GM18517 (cell line): ENCODE results near the gene SCN5A.
"Not testable (repeated sequence)": the region's sequence is repeated elsewhere in the genome, so short reads cannot be mapped to it uniquely, and the experiment has no call there.

Experiments
- ATAC-seq: cut with Tn5 transposase; IDR thresholded peaks from one replicate; pipeline ENCODE4 v1.9.1; 2021; ENCODE audit warnings: mild to moderate bottlenecking, moderate library complexity; ENCODE audit not compliant: unreplicated experiment

SCN5A gene

DNA sequence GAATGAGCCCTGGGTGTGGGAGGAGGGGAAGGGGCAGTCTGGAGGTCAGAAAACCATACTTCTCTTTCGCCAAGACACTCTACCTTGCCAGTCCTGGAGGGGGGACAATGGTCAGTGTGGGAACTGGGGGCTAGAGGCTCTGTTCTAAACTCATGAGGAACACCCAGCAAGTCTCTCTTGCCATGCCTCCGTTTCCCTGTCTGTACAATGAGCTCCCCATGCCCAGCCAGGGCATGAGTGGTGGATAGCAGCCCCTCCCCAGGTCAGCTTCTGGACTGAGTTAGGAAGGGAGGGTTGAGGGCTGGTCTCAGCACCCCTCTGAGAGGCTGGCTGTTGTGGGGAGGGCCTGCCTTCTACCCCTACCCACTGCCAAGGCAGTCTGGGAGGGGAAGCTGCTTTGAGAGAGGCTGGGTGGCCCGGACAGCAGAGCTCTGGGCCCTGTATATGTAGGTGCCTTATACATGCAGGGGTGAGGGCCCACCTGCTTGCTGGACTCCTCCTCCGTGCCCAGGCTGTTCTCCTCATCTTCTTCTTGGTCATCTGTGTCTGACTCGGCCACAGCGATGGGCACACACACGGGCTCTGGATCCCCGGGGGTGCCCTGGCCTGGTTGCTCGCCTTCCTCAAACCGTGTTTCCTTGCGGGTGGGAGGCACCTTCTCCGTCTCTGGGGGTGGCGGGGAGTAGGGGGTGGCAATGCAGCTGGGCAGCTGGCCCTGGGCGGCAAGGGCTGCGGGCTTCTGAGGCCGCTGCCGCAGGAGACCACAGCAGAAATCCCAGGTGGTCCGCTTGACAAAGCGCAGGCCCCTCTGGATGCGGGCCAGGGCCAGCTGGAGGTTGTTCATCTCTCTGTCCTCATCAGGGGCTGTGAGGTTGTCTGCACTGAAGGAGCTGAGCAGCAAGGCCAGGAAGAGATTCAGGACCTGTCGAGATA lies 68.8 kb downstream of the SCN5A start:
- ATAC-seq: no peak

DNA sequence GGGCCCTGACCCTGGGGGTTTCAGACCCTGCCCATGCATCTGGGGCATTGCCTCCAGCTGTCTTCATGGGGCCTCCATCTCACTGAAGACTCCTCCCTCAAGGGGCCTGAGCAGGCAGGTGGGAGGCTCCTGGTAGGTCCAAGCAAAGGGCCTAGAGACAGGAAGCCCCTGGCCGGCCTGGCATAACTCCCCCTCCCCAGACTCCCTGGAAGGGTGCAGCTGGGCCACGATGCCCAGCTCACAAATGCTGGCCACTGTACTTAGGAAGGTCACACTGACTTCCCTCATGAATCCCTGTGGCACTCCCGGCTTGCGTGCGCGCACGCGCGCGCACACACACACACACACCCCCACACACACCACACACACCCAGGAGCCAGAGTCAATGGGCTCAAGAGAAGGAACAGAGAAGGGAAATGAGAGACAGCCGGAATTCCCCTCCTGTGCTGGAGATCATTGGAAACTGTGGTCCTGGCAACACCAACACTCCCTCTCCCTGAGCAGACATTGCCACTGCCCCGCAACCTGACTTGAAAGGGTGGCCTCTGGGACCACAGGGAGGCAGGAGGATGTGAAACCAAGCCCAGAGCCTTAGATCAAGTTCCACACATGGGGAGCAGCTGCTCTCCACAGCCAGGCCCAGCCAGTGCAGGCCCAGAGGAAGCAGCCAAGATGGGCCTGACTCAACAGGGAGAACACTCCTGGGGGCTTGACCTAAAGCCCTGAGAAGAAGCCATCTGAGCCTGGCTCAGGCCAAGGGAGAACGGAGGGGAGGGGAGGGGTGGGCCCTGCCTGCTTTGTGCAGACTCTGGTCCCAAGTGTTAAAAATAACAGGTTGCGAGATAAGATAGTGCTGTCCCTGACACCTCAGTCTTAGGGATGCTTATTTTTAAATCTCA lies 69.7 kb downstream of the SCN5A start:
- no peak for ATAC-seq

DNA sequence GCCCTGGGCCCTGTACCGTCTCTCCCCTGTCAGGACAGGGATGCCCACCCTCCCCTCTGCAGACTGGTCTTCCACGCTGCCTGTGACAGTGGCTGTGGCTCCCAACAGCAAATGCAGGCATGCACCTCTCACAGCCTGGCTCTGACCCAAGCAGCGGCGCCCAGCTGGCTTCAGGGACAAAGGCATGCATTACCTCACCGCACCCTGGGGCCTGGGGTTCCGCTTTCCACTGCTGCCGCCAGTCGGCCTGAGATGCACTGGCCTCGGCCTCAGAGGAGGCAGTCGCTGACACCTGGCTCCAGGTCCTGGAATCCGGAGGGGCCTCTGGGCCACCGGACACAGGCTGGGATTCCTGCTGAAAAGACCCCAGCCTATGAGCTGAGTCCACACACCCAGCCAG lies 70.3 kb downstream of the SCN5A start:
- ATAC-seq: no peak

DNA sequence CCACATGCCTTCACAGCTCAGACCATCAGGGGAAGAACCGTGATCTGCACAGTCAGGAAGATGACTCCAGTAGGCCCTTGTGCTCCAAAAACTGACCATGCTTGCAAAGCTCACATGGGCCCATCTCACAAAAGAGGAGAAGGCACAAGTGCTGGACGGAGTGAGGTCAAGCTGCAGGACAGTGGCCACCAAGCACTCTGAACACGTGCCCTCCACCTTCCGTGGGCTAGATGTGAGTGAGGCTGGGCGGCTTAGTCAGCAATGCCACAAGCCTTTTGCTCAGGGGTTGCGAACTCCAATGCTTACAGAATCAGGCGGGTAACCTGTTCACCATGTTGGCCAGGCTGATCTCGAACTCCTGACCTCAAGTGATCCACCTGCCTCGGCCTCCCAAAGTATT lies 70.9 kb downstream of the SCN5A start:
- no peak for ATAC-seq

DNA sequence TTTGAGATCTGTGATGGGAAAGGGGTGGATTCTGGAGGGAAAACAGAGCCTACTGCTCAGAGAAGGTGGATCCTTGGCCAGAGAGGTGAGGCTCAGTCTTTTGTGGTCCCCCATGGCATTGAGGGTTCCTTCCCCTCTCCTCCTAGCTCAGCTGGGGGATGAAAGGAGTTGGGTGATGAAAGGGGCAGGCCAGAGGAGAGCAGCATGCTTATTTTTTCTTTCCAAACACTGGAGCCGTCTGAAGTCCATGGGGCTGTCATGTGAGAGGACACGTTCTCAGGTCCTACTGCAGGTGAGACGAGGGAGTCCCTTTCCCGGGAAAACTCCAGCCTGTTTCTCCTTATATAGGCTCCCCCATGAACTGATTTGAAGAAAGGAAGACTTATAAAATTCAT lies 71.4 kb downstream of the SCN5A start:
- ATAC-seq: no peak

DNA sequence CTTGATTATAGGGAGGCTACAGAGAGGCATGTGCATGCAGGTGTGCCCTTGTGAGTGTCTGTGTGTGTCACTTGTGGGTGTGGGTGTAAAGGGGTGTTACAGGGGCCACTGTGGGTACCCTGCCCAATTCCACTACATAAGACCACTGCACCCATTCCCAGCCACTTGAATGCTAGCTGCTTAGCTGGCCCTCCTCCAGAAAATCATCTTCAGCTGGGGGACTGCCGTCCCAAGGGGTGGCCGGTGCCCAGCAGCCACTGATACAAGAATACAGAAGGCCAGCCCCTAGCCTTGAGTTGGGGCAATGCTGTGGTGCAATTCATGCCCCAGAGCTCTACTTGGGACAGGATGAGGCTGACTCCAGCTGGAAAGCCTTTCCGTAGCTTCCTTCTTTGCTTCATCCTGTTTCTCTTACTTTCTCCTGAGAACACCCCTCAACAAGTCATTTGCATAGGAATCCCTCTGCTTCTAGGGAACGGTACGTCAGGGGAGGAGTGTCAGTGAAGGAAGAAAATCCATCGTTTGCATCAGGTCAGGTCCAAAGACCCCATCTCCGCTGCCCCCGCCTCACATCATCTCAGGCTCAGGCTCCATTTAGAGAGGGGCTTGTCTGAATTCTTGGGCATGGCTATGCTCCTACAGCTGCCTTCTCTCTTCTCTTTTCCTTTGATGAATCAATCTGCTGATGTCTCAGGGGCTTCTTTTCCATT lies 72.0 kb downstream of the SCN5A start:
- no peak for ATAC-seq

DNA sequence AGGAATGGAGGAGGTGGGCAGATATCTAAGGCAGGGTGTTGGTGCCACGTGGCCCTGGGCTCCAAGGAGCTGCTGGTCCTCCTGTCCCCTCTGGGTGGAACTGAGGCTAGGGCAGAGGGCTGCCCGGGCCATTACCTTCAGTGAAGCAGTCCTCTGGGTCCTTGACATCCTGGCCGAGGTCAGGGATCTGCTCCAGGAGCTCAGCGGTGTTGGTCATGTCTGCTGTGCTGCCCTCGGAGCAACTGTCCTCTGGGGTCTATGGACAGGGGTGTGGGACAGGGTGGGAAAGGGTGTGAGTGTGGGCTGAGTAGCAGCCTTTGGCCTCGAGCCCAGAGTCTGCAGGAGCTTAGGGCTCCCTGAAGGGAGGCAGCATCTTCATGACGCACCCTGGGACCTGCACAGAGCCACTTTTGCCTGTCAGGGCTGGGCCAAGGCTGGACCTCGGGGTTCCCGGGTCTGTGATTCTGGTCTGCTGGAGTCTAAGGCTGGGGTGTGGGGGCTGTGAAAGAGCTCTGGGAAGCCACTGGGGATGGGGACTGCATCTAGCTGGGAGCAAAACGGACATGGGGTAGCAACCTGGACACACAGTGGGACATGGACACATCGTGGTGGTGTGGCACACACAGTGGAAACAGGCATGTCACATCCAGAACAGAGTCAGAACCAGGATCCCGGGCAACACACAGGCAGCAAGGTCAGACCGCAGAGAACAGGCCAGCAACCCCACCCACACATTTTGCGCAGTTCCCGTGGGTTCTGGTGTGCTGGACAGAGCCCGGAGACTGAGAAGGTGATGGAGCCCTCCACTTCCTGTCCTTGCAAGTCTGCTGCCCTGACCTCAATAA lies 72.7 kb downstream of the SCN5A start:
- ATAC-seq: no peak

DNA sequence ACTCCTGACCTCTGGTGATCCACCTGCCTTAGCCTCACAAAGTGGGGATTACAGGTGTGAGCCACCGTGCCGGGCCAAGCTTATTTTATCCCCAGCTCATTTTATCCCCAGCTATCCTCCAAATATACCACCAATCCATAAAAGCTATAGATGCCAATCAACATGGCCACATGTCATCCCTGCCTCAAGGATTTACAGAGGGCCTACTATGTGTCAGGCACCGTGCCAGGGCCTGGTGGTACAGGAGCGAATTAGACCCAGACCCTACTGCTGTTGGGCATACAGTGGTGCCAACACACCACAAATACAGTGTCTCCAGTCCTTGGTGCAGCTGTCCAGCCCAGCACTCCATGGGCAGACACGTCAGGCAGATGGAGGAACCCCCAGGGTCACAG lies 73.4 kb downstream of the SCN5A start:
- ATAC-seq: no peak

DNA sequence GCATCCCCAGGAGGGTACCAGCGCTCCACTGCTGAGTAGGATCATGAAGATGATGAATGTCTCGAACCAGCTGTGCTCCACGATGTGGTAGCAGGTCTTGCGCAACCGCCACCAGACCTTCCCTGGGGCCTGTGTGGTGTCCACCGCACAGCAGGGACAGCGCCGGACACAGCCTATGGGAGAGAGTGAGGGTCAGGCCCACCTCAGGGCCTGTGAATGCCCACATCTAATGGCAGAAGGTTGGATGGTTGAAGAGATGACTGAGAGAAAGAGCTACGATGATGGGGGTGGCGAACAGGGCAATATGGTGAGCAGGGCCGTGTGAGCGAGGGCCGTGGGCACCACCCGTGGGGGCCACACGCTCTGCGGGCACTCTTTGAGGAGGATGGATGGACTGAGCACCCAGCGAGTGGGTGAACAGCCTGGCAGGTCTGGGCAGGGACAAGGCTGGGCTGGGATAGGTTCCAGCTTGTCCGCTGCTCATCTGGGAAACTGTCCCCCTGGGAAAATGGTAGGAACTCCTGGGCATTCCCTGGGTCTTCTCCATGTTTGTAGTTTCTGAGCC lies 74.1 kb downstream of the SCN5A start:
- no peak for ATAC-seq

DNA sequence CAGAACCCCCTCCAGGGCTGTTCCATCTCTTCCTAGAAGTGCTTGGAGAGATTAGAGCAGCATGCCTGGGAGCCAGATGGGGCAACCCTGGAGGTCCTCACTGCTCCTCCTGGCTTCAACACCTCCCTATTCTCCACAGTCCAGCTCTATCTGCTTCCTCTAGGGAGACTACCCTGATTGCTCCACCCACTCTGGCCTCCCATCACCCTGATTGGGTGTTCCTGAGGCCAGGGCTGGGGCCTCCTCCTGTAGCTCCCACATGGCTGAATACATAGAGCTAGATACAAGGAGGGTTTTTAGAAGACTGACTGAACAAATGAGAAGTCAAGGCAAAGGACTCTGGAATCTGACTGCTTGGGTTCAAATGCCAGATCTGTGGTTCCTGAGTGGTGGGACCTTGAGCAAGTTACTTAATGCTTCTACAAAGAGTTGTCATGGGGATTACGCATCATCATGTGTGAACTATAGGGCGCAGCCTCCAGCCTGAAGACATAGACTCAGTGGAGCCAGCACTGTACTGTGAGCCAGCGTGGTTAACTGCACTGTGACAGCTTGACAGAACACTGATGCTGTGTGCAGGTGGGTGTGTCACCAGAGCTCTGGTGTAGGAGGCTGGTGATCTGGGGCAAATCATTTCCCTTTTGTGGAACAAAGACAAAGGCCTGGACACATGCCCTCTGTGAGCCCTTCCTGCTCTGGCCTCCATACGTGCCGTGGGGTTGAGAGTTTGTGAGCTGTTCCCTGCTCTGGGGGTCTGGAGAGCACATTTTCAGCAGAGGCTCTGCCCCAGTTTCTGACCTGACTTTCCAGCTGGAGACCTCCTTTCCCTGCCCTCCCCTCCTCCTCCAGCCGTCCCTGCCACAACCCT lies 74.8 kb downstream of the SCN5A start:
- no peak for ATAC-seq

DNA sequence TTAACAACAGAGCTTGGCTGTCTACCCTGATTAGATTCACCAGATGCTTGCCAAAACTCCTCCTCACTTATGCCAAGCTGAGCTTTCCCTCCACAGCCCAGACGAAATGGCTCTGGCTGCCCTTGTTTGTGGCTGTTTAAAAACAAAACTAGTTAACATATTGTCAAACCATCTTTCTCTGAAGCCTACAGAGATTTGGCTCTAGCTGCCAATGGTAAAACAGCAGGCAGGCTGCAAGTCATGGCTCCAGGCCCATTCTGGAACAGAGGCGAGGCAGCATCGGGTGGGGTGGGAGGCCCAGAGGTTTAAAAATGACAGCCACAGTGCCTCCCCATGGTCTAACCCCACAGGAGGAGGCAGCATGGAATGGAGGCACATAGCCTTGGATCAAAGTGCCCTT lies 75.9 kb downstream of the SCN5A start:
- ATAC-seq: no peak

DNA sequence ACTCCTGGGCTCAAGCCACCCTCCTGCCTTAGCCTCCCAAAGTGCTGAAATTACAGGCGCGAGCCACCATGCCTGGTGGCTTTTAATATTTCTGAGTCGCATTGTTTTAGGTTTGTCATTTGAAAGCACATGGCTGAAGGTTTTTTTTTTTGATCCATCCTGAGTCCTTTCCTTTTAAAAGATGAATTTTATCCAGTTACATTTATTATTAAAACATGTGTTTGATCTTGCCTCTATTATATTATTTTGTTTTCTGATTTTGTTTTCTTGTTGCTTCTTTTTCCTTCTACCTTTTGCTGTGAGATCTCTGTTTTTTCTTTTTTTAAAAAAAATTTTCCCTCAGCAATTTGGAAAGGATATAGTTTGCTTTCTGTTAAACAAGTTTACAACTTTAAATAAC lies 76.4 kb downstream of the SCN5A start:
- no peak for ATAC-seq

DNA sequence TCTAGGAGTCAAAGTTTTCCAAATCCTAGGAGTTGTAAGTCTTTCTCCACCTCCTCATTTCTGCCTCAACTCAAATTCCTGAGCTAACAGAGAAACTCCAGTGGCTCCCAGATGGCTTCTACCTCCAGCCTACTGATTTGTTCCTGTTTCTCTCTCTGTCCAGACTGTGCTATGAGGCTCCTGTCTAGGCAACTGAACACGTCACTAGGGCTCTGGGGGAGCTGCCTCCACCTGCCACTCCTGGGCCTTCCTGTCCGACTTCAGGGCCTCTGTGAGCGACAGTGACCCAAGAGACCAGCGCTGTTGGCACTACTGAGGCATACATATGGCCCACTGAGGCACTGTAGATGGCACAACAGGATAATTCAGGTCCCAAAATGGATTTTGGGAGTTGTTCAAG lies 82.0 kb downstream of the SCN5A start:
- no peak for ATAC-seq

DNA sequence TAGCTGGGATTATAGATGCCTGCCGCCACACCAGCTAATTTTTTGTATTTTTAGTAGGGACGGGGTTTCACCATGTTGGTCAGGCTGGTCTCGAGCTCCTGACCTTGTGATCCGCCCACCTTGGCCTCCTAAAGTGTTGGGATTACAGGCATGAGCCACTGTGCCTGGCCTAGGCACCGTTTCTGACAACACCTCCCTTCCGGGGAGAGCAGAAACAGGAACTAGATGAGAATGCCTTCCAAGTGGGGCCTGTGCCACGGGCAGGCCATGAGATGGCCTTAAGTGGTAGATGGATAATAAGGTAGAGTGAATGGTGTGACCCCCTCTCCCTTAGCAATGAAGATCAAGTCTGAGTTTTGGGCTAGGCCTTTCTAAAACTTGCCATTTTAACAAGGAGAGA lies 82.7 kb downstream of the SCN5A start:
- ATAC-seq: not testable (repeated sequence)

DNA sequence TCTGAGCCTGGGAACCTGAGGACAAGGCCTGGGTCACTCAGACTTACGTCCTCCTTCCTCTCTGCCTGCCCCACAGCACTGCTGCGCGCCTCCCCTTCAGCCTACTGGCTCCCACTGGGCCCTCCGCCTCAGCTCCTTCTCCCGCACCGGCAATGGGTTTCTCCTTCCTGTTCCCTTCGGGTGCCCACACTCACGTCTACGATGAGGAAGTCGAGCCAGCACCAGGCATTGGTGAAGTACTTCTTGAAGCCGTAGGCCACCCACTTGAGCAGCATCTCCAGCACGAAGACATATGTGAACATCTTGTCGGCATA lies 83.3 kb downstream of the SCN5A start:
- ATAC-seq: no peak

DNA sequence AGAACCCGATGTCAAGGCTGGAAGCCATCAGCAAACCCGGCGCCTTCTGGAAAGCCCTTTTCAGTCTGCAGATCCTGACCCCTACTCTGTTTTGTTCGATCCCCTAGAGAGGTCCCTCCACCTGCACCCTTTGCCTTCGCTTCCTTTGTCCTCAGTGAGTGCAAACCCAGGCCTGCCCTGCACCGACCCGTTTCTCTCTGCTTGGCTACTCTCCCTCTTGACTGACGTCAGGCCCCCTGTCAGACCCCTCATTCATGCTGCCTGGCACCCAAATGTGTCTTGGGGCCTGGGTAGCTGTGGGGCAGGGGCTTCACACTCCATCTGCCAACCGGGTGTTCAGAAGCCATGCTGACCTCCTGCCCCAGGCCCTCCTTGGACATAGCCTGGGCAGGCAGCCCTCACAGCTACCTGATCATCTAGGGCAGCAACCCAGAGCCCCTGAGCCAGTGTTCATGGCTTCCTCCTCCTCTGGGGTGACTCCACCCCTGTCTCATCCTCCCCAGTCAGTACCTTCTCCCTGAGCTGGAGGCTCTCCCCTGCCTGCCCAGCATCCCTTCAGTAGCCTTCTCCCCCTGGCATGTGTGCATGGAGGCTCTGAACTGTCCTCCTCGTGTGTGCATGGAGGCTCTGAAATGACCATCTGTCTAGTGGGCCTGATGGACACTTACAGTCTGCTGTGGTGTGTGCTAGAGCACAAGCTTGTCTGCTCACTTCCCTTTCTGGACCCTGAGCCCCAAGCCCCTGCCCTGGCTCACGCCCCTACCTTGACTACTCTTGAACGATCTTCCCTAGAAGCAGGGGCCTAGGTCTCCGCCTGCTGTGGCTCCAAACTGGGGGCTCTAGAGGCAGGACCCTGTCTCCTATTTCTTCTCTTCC lies 83.9 kb downstream of the SCN5A start:
- no peak for ATAC-seq

DNA sequence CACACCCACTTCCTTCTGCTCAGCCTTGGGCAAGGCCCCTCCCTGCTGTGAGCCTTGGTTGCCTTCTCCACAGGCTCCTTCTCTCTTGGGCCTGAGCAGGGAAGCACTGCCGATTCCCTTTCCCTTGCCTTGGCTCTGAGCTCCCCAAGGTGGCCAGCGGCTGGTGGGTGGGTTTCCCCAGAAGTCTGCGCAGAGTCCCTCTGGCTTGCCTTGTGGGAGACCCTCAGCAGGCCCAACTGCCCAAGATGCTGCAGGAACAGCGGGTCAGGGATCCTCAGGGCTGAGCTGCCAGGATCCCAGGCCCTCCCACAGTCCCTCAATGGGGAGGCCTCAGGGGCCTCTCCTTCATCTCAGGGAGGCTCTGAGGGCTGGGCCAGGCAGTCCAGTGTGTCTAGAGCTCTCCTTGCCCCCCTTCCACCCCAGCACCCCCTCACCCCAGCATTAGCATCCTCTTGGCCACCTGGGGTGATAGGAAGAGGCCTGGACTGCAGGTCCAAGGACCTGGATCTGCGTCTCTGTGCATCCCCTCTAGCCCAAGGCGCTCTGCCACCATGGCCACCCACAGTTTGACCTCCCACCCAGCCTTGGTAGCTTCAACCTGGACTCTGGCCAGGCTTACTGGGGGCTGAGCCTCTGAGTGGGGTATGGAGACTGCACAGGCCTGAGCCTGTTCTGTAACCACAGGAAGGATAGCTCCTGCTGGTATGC lies 84.7 kb downstream of the SCN5A start:
- no peak for ATAC-seq

DNA sequence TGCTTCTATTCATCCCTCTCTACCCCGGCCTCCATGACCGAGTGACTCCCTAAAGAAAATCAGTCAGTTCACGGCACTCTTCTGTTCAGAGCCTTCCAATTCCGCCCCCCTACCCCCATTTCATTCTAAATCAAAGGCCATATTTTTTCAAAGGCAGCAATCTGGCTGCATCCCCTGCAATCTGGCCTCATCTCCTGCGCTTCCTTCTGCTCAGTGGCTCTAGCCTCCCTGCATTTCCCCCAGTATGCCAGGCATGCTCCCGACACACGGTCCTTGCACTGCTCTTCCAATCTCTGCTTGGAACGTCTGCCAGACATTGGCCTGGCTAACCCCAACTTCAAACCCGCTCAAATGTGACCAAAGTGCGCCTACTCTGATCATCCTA lies 85.6 kb downstream of the SCN5A start:
- no peak for ATAC-seq
